GM23338 (cell line): ENCODE data around the gene STX16.

Source experiments
- CTCF ChIP-seq, 2 experiments: fragments of 200-600 bp in 1 of 2; sonication (generic) in 1 of 2; conservative IDR thresholded peaks; 2 replicates each; pipeline versions ENCODE4 v1.5.1 to v1.6.1; 2016 to 2017; ENCODE audit warnings: antibody characterized with exemption in 2 of 2, low read depth in 2 of 2, mild to moderate bottlenecking in 2 of 2, moderate library complexity in 1 of 2
- EZH2 ChIP-seq: fragments of 200-600 bp; sonication (generic); IDR thresholded peaks from one replicate; pipeline ENCODE4 v1.8.0; 2017; ENCODE audit warnings: antibody characterized with exemption, mild to moderate bottlenecking, low read depth; ENCODE audit not compliant: unreplicated experiment
- EZH2phosphoT487 ChIP-seq: fragments of 200-600 bp; sonication (generic); IDR thresholded peaks from one replicate; pipeline ENCODE4 v1.8.1; 2018; ENCODE audit warnings: antibody characterized with exemption; ENCODE audit not compliant: unreplicated experiment
- JUNB ChIP-seq: IDR thresholded peaks from one replicate; pipeline ENCODE4 v1.6.1; 2016; ENCODE audit warnings: antibody characterized with exemption; ENCODE audit not compliant: unreplicated experiment
- NANOG ChIP-seq: IDR thresholded peaks from 2 replicates; pipeline ENCODE4 v1.6.1; 2016; ENCODE audit warnings: antibody characterized with exemption, borderline replicate concordance
- POLR2AphosphoS5 ChIP-seq: IDR thresholded peaks from 2 replicates; pipeline ENCODE4 v1.6.1; 2016; ENCODE audit warnings: antibody characterized with exemption, low read depth
- STAT1 ChIP-seq: IDR thresholded peaks from one replicate; pipeline ENCODE4 v1.6.1; 2016; ENCODE audit warnings: antibody characterized with exemption; ENCODE audit not compliant: unreplicated experiment
- TF ChIP-seq, protein P1 (sequence below): IDR thresholded peaks from one replicate; pipeline ENCODE4 v1.6.1; 2018; ENCODE audit warnings: antibody characterized with exemption; ENCODE audit not compliant: unreplicated experiment
- TF ChIP-seq, protein P2 (sequence below): IDR thresholded peaks from 2 replicates; pipeline ENCODE4 v1.6.1; 2016; ENCODE audit warnings: antibody characterized with exemption

DNA sequence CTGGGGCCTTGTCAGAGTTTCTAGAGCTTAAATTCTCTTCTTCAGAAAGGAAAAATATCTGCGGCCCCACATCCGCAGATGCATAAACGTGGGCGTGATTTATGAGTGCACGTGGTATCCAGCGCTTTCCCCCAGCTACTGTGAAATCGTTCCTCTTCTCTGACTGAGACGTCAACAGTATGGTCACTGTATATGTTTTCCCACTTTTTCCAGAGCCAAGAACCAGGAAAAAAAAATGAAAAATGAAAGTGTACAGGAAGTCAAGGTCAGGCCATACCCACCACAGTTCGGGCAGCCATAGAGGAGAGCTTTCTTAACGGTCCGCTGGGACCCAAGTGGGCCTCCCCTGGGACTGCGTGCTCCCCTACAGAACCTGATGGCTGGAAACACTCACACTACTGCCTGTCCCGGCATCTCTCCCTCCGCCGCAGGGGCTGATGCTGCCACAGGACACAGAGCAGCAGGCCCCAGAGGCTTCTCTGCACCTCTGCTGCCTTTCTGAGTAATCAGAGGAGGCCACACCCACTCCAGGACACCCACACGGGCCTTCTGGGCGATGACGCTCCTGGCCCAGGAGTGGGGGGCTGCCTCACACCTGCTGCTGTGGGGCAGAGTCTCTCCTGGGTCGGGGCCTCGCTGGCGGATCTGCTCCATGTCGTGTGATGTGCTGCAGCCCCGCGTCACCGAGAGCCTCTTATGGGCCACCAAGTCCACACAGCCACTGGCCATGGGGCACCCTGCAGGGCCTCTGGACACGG is 16.4 kb upstream of the STX16 start:
- TF ChIP-seq CTCF (conservative IDR thresholded peaks at IDR 0.05; ENCODE audit: low read depth in 2 of 2) = no peak
- TF ChIP-seq, protein P1, sequence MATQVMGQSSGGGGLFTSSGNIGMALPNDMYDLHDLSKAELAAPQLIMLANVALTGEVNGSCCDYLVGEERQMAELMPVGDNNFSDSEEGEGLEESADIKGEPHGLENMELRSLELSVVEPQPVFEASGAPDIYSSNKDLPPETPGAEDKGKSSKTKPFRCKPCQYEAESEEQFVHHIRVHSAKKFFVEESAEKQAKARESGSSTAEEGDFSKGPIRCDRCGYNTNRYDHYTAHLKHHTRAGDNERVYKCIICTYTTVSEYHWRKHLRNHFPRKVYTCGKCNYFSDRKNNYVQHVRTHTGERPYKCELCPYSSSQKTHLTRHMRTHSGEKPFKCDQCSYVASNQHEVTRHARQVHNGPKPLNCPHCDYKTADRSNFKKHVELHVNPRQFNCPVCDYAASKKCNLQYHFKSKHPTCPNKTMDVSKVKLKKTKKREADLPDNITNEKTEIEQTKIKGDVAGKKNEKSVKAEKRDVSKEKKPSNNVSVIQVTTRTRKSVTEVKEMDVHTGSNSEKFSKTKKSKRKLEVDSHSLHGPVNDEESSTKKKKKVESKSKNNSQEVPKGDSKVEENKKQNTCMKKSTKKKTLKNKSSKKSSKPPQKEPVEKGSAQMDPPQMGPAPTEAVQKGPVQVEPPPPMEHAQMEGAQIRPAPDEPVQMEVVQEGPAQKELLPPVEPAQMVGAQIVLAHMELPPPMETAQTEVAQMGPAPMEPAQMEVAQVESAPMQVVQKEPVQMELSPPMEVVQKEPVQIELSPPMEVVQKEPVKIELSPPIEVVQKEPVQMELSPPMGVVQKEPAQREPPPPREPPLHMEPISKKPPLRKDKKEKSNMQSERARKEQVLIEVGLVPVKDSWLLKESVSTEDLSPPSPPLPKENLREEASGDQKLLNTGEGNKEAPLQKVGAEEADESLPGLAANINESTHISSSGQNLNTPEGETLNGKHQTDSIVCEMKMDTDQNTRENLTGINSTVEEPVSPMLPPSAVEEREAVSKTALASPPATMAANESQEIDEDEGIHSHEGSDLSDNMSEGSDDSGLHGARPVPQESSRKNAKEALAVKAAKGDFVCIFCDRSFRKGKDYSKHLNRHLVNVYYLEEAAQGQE = no peak
- TF ChIP-seq POLR2AphosphoS5 = no peak
- TF ChIP-seq EZH2 = no peak
- TF ChIP-seq EZH2phosphoT487 = no peak
- no peak for TF ChIP-seq STAT1
- TF ChIP-seq, protein P2, sequence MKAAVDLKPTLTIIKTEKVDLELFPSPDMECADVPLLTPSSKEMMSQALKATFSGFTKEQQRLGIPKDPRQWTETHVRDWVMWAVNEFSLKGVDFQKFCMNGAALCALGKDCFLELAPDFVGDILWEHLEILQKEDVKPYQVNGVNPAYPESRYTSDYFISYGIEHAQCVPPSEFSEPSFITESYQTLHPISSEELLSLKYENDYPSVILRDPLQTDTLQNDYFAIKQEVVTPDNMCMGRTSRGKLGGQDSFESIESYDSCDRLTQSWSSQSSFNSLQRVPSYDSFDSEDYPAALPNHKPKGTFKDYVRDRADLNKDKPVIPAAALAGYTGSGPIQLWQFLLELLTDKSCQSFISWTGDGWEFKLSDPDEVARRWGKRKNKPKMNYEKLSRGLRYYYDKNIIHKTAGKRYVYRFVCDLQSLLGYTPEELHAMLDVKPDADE = no peak
- no peak for TF ChIP-seq NANOG
- no peak for TF ChIP-seq JUNB
